Esophagus squamous epithelium (tissue), 4 donors: ENCODE measurements around the gene ZNF287.

Experiments
- CTCF ChIP-seq, 6 experiments: fragments of 450-650 bp in 4 of 6; fragments of 200-600 bp in 2 of 6; sonication (generic) in 2 of 6; IDR thresholded peaks; one replicate each; pipeline ENCODE4 v1.5.1; 2016 to 2019; ENCODE audit warnings: antibody characterized with exemption in 6 of 6, mild to moderate bottlenecking in 4 of 6, moderate library complexity in 4 of 6
- POLR2A ChIP-seq, 4 donors: fragments of 450-650 bp; IDR thresholded peaks; one replicate each; pipeline ENCODE4 v1.6.1; 2017; ENCODE audit warnings: antibody characterized with exemption in 4 of 4, mild to moderate bottlenecking in 4 of 4, moderate library complexity in 3 of 4

DNA sequence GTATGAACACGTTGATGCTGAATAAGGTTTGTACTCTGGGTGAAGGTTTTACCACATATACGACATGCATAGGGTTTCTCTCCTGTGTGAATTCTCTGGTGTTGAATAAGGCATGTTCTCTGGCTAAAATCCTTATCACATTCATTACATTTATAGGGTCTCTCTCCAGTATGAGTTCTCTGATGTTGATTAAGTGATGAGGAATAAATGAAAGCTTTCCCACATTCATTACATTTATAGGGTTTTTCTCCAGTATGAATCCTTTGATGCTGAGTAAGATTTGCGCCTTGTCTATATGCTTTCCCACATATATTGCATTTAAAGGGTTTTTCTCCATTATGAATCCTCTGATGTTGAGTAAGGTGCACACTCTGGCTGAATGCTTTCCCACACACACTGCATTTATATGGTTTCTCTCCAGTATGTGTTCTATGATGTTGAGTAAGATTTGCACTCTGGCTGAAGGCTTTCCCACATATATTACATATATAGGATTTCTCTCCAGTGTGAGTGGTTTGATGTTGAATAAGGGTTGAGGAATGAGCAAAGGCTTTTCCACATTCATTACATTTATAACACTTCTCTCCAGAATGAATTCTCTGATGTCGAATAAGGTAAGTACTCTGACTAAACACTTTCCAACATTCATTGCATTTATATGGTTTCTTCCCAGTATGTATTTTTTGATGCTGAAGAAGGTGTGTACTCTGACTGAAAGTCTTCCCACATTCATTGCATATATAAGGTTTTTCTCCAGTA lies 16.9 kb downstream of the ZNF287 start:
- TF ChIP-seq CTCF (IDR thresholded peaks at IDR 0.05) (no peak), POLR2A (IDR thresholded peaks at IDR 0.05) (no peak)
